Keratinocyte (primary cell): ENCODE measurements around the gene TLE1.

Source experiments
- EZH2 ChIP-seq: IDR thresholded peaks from one replicate; pipeline ENCODE4 v1.6.1; 2012; ENCODE audit warnings: inconsistent platforms, mild to moderate bottlenecking, low read length, moderate library complexity
- TF ChIP-seq, protein P1 (sequence below), 3 experiments: IDR thresholded peaks in 1 of 3; conservative IDR thresholded peaks in 1 of 3; optimal IDR thresholded peaks in 1 of 3; 2 replicates in 2 of 3; 3 replicates in 1 of 3; pipeline versions ENCODE3 to v1.5.1; 2011; ENCODE audit warnings: low read length in 3 of 3, mild to moderate bottlenecking in 3 of 3, moderate library complexity in 2 of 3, control low read depth in 1 of 3, inconsistent platforms in 1 of 3; ENCODE audit not compliant: insufficient read depth in 2 of 3; ENCODE audit errors: extremely low read depth in 1 of 3

DNA sequence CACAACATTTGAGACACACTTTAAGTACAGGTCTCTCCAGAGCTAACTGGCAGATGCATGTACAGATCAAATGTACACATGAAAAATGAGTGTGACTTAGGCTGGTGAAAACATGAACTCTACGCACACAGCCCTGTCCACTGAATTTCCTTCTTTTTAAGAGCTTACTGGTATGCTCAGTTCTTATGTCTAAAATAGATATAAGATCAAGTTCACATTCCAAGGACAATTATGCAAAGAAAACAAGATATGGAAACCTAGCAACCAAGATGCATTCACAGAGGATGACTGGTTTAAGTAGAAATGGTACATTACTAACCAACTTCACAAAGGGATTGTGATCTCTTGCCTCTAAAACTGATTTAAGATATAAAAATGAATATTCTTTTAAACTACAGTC, 56.7 kb downstream of the TLE1 start:
- TF ChIP-seq, protein P1, sequence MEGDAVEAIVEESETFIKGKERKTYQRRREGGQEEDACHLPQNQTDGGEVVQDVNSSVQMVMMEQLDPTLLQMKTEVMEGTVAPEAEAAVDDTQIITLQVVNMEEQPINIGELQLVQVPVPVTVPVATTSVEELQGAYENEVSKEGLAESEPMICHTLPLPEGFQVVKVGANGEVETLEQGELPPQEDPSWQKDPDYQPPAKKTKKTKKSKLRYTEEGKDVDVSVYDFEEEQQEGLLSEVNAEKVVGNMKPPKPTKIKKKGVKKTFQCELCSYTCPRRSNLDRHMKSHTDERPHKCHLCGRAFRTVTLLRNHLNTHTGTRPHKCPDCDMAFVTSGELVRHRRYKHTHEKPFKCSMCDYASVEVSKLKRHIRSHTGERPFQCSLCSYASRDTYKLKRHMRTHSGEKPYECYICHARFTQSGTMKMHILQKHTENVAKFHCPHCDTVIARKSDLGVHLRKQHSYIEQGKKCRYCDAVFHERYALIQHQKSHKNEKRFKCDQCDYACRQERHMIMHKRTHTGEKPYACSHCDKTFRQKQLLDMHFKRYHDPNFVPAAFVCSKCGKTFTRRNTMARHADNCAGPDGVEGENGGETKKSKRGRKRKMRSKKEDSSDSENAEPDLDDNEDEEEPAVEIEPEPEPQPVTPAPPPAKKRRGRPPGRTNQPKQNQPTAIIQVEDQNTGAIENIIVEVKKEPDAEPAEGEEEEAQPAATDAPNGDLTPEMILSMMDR (optimal IDR thresholded peaks at IDR 0.05 in 1 of 3, IDR thresholded peaks at IDR 0.05 in 1 of 3, conservative IDR thresholded peaks at IDR 0.05 in 1 of 3; ENCODE audit: extremely low read depth in 1 of 3, insufficient read depth in 2 of 3, low read length in 3 of 3): no peak
- TF ChIP-seq EZH2: no peak
